ENCODE measurements around the gene OOSP1. TPM values are rescaled to one million over a fixed set of nuclear protein-coding genes. Genes with fewer than 3 reads are reported as not detected.

The OOSP1 gene
- total RNA-seq, 3 donors from 2014 or later, result not detected

DNA sequence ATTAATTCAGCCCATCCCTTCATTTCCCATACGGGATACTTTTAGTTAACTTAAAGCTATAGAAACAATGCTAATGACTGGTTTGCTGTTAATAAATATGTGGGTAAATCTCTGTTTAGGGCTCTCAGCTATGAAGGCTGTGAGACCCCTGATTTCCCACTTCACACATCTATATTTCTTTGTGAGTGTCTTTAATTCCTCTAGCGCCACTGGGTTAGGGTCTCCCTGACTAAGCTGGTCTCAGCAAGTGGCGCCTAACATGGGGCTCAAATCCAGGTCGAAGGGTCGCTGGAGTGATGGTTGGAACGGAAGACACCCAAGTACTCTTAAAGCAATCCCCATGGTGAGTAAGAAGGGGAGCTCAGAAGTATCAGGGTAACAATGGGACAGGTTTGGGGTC lies 14.4 kb upstream of the OOSP1 start:
- no peak for DNase-seq (ENCODE audit: low spot score in 2 of 2)
- Histone ChIP-seq H3K36me3 (no peaks in the 10 kb centered on the region), H3K27ac (no peak overlapping the region), H3K9me3 (peaks cover 29 to 35% of the 10 kb centered on the region in 2 donors), H3K4me3 (no peak overlapping the region), H3K27me3 (no peaks in the 10 kb centered on the region), H3K4me1 (no peaks in the 10 kb centered on the region)
- intact Hi-C loops (cut with DNase I; ENCODE audit: low total_unique reads), result no loop called here
- no peak for TF ChIP-seq POLR2AphosphoS5 (IDR thresholded peaks at IDR 0.05)
- TF ChIP-seq POLR2A (IDR thresholded peaks at IDR 0.05), result no peak
- TF ChIP-seq, protein P1, sequence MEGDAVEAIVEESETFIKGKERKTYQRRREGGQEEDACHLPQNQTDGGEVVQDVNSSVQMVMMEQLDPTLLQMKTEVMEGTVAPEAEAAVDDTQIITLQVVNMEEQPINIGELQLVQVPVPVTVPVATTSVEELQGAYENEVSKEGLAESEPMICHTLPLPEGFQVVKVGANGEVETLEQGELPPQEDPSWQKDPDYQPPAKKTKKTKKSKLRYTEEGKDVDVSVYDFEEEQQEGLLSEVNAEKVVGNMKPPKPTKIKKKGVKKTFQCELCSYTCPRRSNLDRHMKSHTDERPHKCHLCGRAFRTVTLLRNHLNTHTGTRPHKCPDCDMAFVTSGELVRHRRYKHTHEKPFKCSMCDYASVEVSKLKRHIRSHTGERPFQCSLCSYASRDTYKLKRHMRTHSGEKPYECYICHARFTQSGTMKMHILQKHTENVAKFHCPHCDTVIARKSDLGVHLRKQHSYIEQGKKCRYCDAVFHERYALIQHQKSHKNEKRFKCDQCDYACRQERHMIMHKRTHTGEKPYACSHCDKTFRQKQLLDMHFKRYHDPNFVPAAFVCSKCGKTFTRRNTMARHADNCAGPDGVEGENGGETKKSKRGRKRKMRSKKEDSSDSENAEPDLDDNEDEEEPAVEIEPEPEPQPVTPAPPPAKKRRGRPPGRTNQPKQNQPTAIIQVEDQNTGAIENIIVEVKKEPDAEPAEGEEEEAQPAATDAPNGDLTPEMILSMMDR (IDR thresholded peaks at IDR 0.05), result no peak

DNA sequence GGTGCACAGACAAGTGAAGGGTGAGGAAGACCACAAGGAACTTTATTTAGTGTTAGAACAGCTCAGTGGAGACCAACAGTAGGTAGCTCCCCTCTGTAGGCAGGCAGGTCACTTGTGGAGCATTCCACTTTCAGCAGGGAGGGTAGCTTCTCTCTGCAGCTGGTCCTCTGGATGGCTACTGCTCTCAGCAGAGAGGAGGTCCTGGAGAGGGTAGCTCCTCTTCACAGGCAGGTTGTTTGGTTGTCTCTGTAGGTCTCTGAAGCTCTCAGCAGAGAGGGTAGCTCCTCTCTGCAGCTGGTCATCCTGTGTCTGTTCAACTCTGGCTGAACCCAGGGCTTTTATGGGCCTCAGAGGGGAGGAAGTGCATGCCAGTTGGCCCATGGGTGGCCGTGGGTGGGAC lies 6.5 kb upstream of the OOSP1 start:
- TF ChIP-seq POLR2AphosphoS5 (IDR thresholded peaks at IDR 0.05), result no peak
- no peak for TF ChIP-seq POLR2A (IDR thresholded peaks at IDR 0.05)
- TF ChIP-seq, protein P1 (IDR thresholded peaks at IDR 0.05), result no peak
- intact Hi-C loops (cut with DNase I; ENCODE audit: low total_unique reads), result no loop called here
- no peak for DNase-seq (ENCODE audit: low spot score in 2 of 2)

DNA sequence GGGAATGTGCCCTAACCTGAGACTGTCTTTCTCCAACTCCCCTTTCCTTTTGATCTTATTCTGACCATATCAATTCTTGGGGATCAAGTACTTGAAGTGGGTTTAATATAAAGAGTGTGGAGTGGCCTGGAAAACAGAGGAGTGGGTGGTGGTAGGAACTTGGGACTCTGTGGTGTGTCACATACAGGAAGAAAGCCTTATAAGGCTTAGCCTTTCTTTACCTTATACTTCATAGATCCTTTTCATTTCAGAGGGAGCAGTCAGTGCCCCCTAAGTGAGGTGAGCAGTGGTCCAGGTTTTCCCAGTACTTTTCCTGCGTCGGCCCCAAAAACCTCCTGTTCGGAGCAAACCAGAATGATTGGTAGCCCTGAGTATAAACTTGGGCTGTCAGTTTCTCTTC lies 486 bp downstream of the OOSP1 start:
- intact Hi-C loops (cut with DNase I; ENCODE audit: low total_unique reads), result no loop called here
- Histone ChIP-seq H3K27ac (no peak overlapping the region), H3K4me1 (no peaks in the 10 kb centered on the region), H3K36me3 (no peaks in the 10 kb centered on the region), H3K27me3 (no peaks in the 10 kb centered on the region), H3K9me3 (no peaks in the 10 kb centered on the region), H3K4me3 (no peak overlapping the region)
- TF ChIP-seq POLR2A (IDR thresholded peaks at IDR 0.05) (no peak), POLR2AphosphoS5 (IDR thresholded peaks at IDR 0.05) (no peak)
- TF ChIP-seq, protein P1 (IDR thresholded peaks at IDR 0.05), result no peak
- DNase-seq (ENCODE audit: low spot score in 2 of 2), result no peak

More for the DNA sequence above, 6.5 kb upstream of the OOSP1 start:
- Histone ChIP-seq H3K27ac (no peak overlapping the region), H3K27me3 (no peaks in the 10 kb centered on the region), H3K36me3 (no peaks in the 10 kb centered on the region), H3K4me3 (no peak overlapping the region), H3K9me3 (peaks cover 0 to 1% of the 10 kb centered on the region in 2 donors), H3K4me1 (no peaks in the 10 kb centered on the region)

DNA sequence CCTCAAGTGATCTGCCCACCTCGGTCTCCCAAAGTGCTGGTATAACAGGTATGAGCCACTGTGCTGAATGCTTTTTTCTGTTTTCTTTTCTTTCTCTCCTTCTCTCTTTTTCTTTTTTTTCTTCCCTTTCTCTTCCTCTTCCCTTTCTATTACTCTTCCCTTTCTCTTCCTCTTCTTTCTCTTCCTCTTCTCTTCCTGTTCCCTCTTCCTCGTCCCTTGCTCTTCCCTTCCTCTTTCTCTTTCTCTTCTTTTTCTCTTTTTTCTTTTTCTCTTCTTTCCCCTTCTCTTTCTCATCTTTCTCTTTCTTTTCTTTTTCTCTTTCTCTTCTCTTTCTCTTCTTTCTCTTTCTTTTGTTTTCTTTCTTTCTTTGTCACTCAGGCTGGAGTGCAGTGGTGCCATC lies 1.2 kb downstream of the OOSP1 start:
- H3K4me3 ChIP-seq, result no peak overlapping the region
- no peaks in the 10 kb centered on the region for H3K36me3 ChIP-seq
- H3K27me3 ChIP-seq, result no peaks in the 10 kb centered on the region
- H3K4me1 ChIP-seq, result no peaks in the 10 kb centered on the region
- intact Hi-C loops (cut with DNase I; ENCODE audit: low total_unique reads), result no loop called here
- no peak overlapping the region for H3K27ac ChIP-seq
- no peak for DNase-seq (ENCODE audit: low spot score in 2 of 2)
- TF ChIP-seq POLR2A (IDR thresholded peaks at IDR 0.05) (no peak), POLR2AphosphoS5 (IDR thresholded peaks at IDR 0.05) (no peak)
- TF ChIP-seq, protein P1 (IDR thresholded peaks at IDR 0.05), result no peak
- no peaks in the 10 kb centered on the region for H3K9me3 ChIP-seq

DNA sequence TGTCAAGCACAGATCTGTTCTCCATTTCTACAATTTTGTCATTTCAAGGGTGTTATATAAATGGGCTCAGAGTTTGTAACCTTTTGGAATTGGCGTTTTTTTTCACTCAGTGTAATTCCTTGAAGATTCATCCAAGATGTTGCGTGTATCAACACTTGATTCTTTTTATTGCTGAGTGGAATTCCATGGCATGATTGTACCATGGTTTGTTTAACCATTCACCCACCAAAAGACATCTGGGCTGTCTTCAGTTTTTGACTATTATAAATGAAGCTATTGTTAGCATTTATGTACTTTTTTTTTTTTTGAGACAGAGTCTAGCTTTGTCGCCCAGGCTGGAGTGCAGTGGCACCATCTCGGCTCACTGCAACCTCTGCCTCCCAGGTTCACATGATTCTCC lies 2.9 kb downstream of the OOSP1 start:
- H3K27me3 ChIP-seq, result no peaks in the 10 kb centered on the region
- H3K27ac ChIP-seq, result no peak overlapping the region
- no peaks in the 10 kb centered on the region for H3K4me1 ChIP-seq
- TF ChIP-seq, protein P1 (IDR thresholded peaks at IDR 0.05), result no peak
- TF ChIP-seq POLR2A (IDR thresholded peaks at IDR 0.05) (no peak), POLR2AphosphoS5 (IDR thresholded peaks at IDR 0.05) (no peak)
- no peak overlapping the region for H3K4me3 ChIP-seq
- DNase-seq (ENCODE audit: low spot score in 2 of 2), result no peak
- H3K36me3 ChIP-seq, result no peaks in the 10 kb centered on the region
- no peaks in the 10 kb centered on the region for H3K9me3 ChIP-seq
- intact Hi-C loops (cut with DNase I; ENCODE audit: low total_unique reads), result no loop called here

All from breast epithelium (tissue), 4 donors.